Fibroblast of lung (primary cell): ENCODE measurements around the gene MRPS27.

Experiments used
- EZH2 ChIP-seq: IDR thresholded peaks from 2 replicates; pipeline ENCODE4 v1.5.1; 2012; ENCODE audit warnings: low read length, control low read depth, mild to moderate bottlenecking; ENCODE audit errors: missing control alignments
- TF ChIP-seq, protein P1 (sequence below), 2 donors: IDR thresholded peaks in 1 of 2; conservative IDR thresholded peaks in 1 of 2; 1 replicate in 1 of 2; 2 replicates in 1 of 2; pipeline ENCODE4 v1.5.1; 2011 to 2012; ENCODE audit warnings: low read length in 2 of 2, control low read depth in 1 of 2, inconsistent platforms in 1 of 2, low read depth in 1 of 2, mild to moderate bottlenecking in 1 of 2

DNA sequence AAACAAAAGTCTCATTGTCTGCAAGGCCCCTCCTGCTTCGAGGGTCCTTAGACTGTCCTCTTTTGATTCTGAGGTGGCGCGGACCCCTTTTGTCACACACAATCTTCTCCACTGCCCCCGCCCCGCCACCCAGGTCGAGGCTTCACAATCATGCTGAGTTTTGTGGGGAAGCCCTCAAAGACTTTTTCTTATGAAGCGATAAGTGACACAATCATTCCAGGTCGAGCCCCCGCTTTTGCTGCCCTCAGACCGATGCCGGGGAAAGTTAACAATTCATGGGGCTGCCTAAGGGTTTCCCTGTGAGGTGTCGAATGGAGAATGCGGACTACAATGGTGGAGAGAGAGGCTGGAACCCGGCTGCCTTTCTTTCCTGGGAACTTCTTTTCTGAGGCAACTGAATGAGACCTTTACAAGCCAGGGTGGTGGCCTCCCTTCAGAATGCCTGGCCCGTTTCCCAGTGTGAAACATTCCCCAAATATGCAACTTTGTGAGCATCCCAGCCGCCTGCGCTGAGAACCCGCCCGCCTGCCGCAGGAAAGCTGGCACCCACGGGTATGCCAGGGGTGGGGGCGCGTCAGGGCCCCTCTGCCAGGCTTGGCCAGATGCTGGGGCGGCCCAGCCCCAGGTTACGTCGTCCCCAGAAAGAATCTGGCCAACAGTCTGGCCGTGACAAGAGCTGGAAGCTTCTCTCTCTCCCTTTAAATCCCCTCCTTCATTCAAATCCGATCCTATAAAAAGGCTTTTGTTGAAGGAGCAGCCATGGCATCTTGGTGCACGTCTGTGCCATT is 140.8 kb downstream of the MRPS27 start:
- TF ChIP-seq, protein P1, sequence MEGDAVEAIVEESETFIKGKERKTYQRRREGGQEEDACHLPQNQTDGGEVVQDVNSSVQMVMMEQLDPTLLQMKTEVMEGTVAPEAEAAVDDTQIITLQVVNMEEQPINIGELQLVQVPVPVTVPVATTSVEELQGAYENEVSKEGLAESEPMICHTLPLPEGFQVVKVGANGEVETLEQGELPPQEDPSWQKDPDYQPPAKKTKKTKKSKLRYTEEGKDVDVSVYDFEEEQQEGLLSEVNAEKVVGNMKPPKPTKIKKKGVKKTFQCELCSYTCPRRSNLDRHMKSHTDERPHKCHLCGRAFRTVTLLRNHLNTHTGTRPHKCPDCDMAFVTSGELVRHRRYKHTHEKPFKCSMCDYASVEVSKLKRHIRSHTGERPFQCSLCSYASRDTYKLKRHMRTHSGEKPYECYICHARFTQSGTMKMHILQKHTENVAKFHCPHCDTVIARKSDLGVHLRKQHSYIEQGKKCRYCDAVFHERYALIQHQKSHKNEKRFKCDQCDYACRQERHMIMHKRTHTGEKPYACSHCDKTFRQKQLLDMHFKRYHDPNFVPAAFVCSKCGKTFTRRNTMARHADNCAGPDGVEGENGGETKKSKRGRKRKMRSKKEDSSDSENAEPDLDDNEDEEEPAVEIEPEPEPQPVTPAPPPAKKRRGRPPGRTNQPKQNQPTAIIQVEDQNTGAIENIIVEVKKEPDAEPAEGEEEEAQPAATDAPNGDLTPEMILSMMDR (conservative IDR thresholded peaks at IDR 0.05 in 1 of 2, IDR thresholded peaks at IDR 0.05 in 1 of 2; ENCODE audit: low read depth in 1 of 2, low read length in 2 of 2), result no peak
- TF ChIP-seq EZH2, result no peak
